GOT3 (cell line): Measurements from ENCODE around the gene MIEF1.

Source experiments
- DNase-seq: peaks from one replicate; lab custom pipeline; 2025; ENCODE audit warnings: mixed read lengths; lab: John Stamatoyannopoulos, UW

MIEF1 gene

GRCh38 chr22:39502109-39502788 is at the start of gene MIEF1:
Gene MIEF1 (plus strand): TSS chr22:39502290. CDS start chr22:39511295, 9,005 bp downstream.
- peak; percentile 79 for DNase-seq

GRCh38 chr22:39452740-39453040 is 49.4 kb upstream of the MIEF1 start:
- no peak for DNase-seq

GRCh38 chr22:39453765-39454378 is 48.2 kb upstream of the MIEF1 start:
- no peak for DNase-seq

GRCh38 chr22:39454385-39454871 is 47.7 kb upstream of the MIEF1 start:
- DNase-seq, result no peak

GRCh38 chr22:39456522-39457197 is 45.4 kb upstream of the MIEF1 start, which contains the start of gene MGAT3:
Gene MGAT3 (plus strand): TSS chr22:39457012. CDS start chr22:39487348, 30,336 bp downstream.
- no peak for DNase-seq

GRCh38 chr22:39457198-39457555 is 44.9 kb upstream of the MIEF1 start:
- no peak for DNase-seq

- no peak for DNase-seq
Observed at GRCh38 chr22:39457556-39458443, 44.3 kb upstream of the MIEF1 start.

- no peak for DNase-seq
Observed at GRCh38 chr22:39458444-39459083, 43.5 kb upstream of the MIEF1 start.

- no peak for DNase-seq
Observed at GRCh38 chr22:39459681-39460080, 42.4 kb upstream of the MIEF1 start.

GRCh38 chr22:39462443-39463221 is 39.5 kb upstream of the MIEF1 start:
- DNase-seq, result no peak

GRCh38 chr22:39463277-39463676 is 38.8 kb upstream of the MIEF1 start:
- no peak for DNase-seq

- no peak for DNase-seq
Observed at GRCh38 chr22:39463931-39464390, 38.1 kb upstream of the MIEF1 start.

- no peak for DNase-seq
Observed at GRCh38 chr22:39466228-39467006, 35.7 kb upstream of the MIEF1 start.

- DNase-seq, result no peak
Observed at GRCh38 chr22:39467390-39467895, 34.6 kb upstream of the MIEF1 start.

- no peak for DNase-seq
Observed at GRCh38 chr22:39468487-39469325, 33.4 kb upstream of the MIEF1 start.

GRCh38 chr22:39469326-39469680 is 32.8 kb upstream of the MIEF1 start:
- DNase-seq, result no peak

- no peak for DNase-seq
Observed at GRCh38 chr22:39469681-39470450, 32.2 kb upstream of the MIEF1 start.
